K562 (cell line): ENCODE results near the gene NUP205. TPM values are rescaled to one million over a fixed set of nuclear protein-coding genes. Genes with fewer than 3 reads are reported as not detected.

ENCODE experiments used
- ATAC-seq: fragments of 200-7000 bp; cut with Tn5 transposase; 3 replicates; pipeline ENCODE4 v1.9.1; 2020; ENCODE audit warnings: moderate library complexity
- BruUV-seq: library from RNA; stranded (reverse); fragments of 400-500 nt; replicated peaks from 2 replicates; lab custom pipeline; 2021; lab: Mats Ljungman, UMichigan
- CTCF ChIA-PET: fragments of 300-600 bp; formaldehyde crosslinking; extraction: SDS; loops from one replicate; lab custom pipeline; 2021; ENCODE audit warnings: low intra/inter-chr PET ratio; lab: Yijun Ruan, JAX
- POLR2A ChIA-PET: fragments of 300-600, 350-650 bp; sonication (Branson Sonifier 250); formaldehyde crosslinking; extraction: SDS; loops from one replicate; lab custom pipeline; 2021; ENCODE audit warnings: antibody characterized with exemption, inconsistent platforms; lab: Yijun Ruan, JAX
- DNase-seq, 4 experiments: peaks; one replicate each; pipeline versions ENCODE4 v3.0.0 to v3.0.0-alpha.2; 2011 to 2018; ENCODE audit warnings: low spot score in 3 of 4, mixed read lengths in 3 of 4; ENCODE audit errors: extremely low read depth in 1 of 4
- FAIRE-seq: peaks from 2 replicates; lab custom pipeline; 2011; peaks lifted over from hg19 to GRCh38; lab: Jason Lieb, UNC
- H2AFZ ChIP-seq: 2 replicates; pipeline ENCODE4 v1.6.0; 2011; ENCODE audit warnings: low read depth, low read length, control low read depth, inconsistent platforms
- H3K27ac ChIP-seq: fragments of 200-600 bp; 3 replicates; pipeline ENCODE4 v1.8.0; 2011; ENCODE audit warnings: low read depth, mild to moderate bottlenecking, control low read depth, inconsistent platforms, low read length, moderate library complexity, mixed read lengths; ENCODE audit errors: extremely low read depth
- H3K27me3 ChIP-seq, 2 experiments: fragments of 300-600 bp in 1 of 2; 2 replicates in 1 of 2; 3 replicates in 1 of 2; pipeline versions ENCODE4 v1.6.0 to v1.8.0; 2011; ENCODE audit warnings: inconsistent platforms in 2 of 2, low read length in 2 of 2, mild to moderate bottlenecking in 1 of 2, mixed read lengths in 1 of 2, moderate library complexity in 1 of 2; ENCODE audit not compliant: control insufficient read depth in 2 of 2, insufficient read depth in 2 of 2
- H3K36me3 ChIP-seq: fragments of 300-600 bp; 3 replicates; pipeline ENCODE4 v1.8.0; 2011; ENCODE audit warnings: mild to moderate bottlenecking, low read length, inconsistent platforms; ENCODE audit not compliant: control insufficient read depth, insufficient read depth
- H3K4me1 ChIP-seq, 2 experiments: fragments of 200-600 bp in 1 of 2; replicated peaks in 1 of 2; 2 replicates in 1 of 2; 3 replicates in 1 of 2; pipeline versions ENCODE4 v1.5.1 to v1.8.0; 2011; ENCODE audit warnings: inconsistent platforms in 2 of 2, low read length in 2 of 2, mild to moderate bottlenecking in 1 of 2, mixed read lengths in 1 of 2, moderate library complexity in 1 of 2; ENCODE audit not compliant: control insufficient read depth in 2 of 2, insufficient read depth in 2 of 2
- H3K4me2 ChIP-seq: 2 replicates; pipeline ENCODE4 v1.6.1; 2011; ENCODE audit warnings: low read length, control low read depth, inconsistent platforms, mixed read lengths; ENCODE audit not compliant: insufficient read depth
- H3K4me3 ChIP-seq: fragments of 200-600 bp; sonication (generic), shearing (Covaris generic); 2 replicates; pipeline ENCODE4 v1.5.1; 2016; ENCODE audit warnings: control low read depth, inconsistent platforms
- H3K79me2 ChIP-seq: fragments of 200-600 bp; 3 replicates; pipeline ENCODE4 v1.8.0; 2011; ENCODE audit warnings: low read length, inconsistent platforms; ENCODE audit not compliant: control insufficient read depth, insufficient read depth
- H3K9ac ChIP-seq, 2 experiments: 2 replicates each; pipeline versions ENCODE4 v1.6.0 to v1.6.1; 2011; ENCODE audit warnings: low read depth in 2 of 2, low read length in 2 of 2, control low read depth in 1 of 2, inconsistent platforms in 1 of 2, mild to moderate bottlenecking in 1 of 2, mixed read lengths in 1 of 2; ENCODE audit not compliant: insufficient read depth in 1 of 2
- H3K9me1 ChIP-seq: one replicate; pipeline ENCODE4 v1.6.0; 2011; ENCODE audit warnings: inconsistent platforms, mild to moderate bottlenecking, low read length, moderate library complexity; ENCODE audit not compliant: control insufficient read depth, insufficient read depth
- H3K9me3 ChIP-seq: replicated peaks from 2 replicates; pipeline ENCODE4 v1.5.1; 2011; ENCODE audit warnings: low read depth, low read length, inconsistent platforms; ENCODE audit not compliant: control insufficient read depth, insufficient read depth
- H4K20me1 ChIP-seq: replicated peaks from 2 replicates; pipeline ENCODE4 v1.6.1; 2011; ENCODE audit warnings: low read length, inconsistent platforms, mixed read lengths; ENCODE audit not compliant: control insufficient read depth, insufficient read depth
- BRCA1 ChIP-seq, 2 experiments: fragments of 450-650 bp in 1 of 2; sonication (generic) in 1 of 2; formaldehyde crosslinking in 1 of 2; IDR thresholded peaks; 2 replicates each; pipeline versions ENCODE4 v1.5.0 to v1.6.1; 2017 to 2020; ENCODE audit warnings: mild to moderate bottlenecking in 1 of 2, missing genetic modification reagents in 1 of 2
- ELF4 ChIP-seq: fragments of 450-650 bp; formaldehyde crosslinking; IDR thresholded peaks from 2 replicates; pipeline ENCODE4 v1.4.0; 2022; ENCODE audit warnings: missing genetic modification characterization
- NFYB ChIP-seq: IDR thresholded peaks from 2 replicates; pipeline ENCODE4 v1.6.1; 2011; ENCODE audit warnings: mild to moderate bottlenecking, moderate library complexity; ENCODE audit not compliant: insufficient read length; ENCODE audit errors: extremely low read depth
- OTX1 ChIP-seq: fragments of 450-650 bp; formaldehyde crosslinking; IDR thresholded peaks from 2 replicates; pipeline ENCODE4 v1.4.0; 2022; ENCODE audit warnings: mild to moderate bottlenecking
- SPI1 ChIP-seq: IDR thresholded peaks from 2 replicates; pipeline ENCODE4 v1.6.1; 2011; ENCODE audit warnings: low read depth, low read length, control low read depth, borderline replicate concordance
- ZNF23 ChIP-seq: fragments of 250-450 bp; sonication (Bioruptor Pico); IDR thresholded peaks from 2 replicates; pipeline ENCODE4 v1.4.0; 2020; ENCODE audit warnings: mild to moderate bottlenecking
- WGBS: fragments of 100-300 bp; shearing (Covaris generic); methylation state at CpG from one replicate; pipeline ENCODE4 v1.1.6; 2016; ENCODE audit warnings: low coverage, mixed read lengths; ENCODE audit not compliant: insufficient coverage; ENCODE audit errors: missing lambda C conversion rate; 5-methylcytosine and 5-hydroxymethylcytosine counted together
- in situ Hi-C: fragments of 300-500 bp; cut with MboI; formaldehyde crosslinking; loops from 4 replicates; pipeline ENCODE4 v1.15.0; 2018; ENCODE audit warnings: inconsistent platforms, mixed read lengths
- intact Hi-C: fragments of 100-400 bp; cut with micrococcal nuclease; formaldehyde crosslinking; loops from 2 replicates; pipeline ENCODE4 v1.14.2; 2022
- polyA plus RNA-seq, 8 experiments: library from polyadenylated mRNA; depleted of rRNA in 4 of 8; stranded (reverse) in 5 of 8; unstranded in 3 of 8; fragments of >200 nt; fragmentation: Nextera tagmentation in 2 of 8; fragmentation: Illumina TruSeq in 1 of 8; extraction: Ambion mirVana in 2 of 8; extraction: Trizol in 1 of 8; gene quantifications; 2 replicates each; pipeline versions ENCODE4 v1.2.1 to v1.2.3, GENCODE V29; 2011 to 2014; ENCODE audit warnings: inconsistent platforms in 1 of 8, missing spikeins in 1 of 8
- total RNA-seq, 7 experiments: library from RNA; depleted of rRNA in 6 of 7; stranded (reverse); fragments of >200 nt in 6 of 7; fragmentation: Illumina TruSeq in 2 of 7; extraction: Trizol in 2 of 7; gene quantifications; 2 replicates each; pipeline versions ENCODE4 v1.2.1 to v1.2.3, GENCODE V29; 2011 to 2021; ENCODE audit warnings: low replicate concordance in 1 of 7
- TF ChIP-seq, protein P1 (sequence below): fragments of 450-650 bp; IDR thresholded peaks from 2 replicates; pipeline ENCODE4 v1.6.1; 2017; ENCODE audit warnings: mild to moderate bottlenecking, moderate library complexity

NUP205 gene
- total and polyA plus RNA-seq, 9 of the 15 experiments (the other 6 are each of a cell fraction or from before 2014, with no cell fraction given): 101 to 282 (median 193) TPM

DNA sequence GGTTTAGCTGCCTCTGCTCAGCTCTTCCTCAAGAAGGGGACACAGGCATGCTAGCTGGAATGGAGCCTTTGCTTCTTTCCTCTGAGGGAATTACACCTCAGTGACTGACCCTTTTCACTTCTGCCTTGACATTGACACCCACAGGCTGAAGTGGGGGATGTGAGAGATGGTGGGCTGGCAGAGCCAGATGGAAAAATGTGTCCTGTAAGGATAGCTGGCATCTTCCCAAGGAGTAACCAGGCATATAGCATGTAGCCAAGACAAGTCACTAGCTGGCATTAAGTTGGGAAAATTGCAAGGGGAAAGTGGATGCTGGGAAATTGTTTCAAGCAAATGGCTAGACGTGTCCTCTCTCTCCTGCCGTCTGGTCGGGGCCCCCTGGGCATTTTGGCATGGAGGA is 124.5 kb downstream of the NUP205 start:
- ChIA-PET CTCF (no interaction called here), POLR2A (interaction anchor here (0.6 to 2.8 kb wide), 6 partner anchors 10 to 136 kb away, joined by 3 to 9 read pairs (median 4); partner anchors contain the start of gene STMP1)
- H3K27me3 ChIP-seq: no peaks in the 10 kb centered on the region
- H3K4me3 ChIP-seq: no peak overlapping the region
- no peak overlapping the region for H3K4me2 ChIP-seq
- intact Hi-C loops: no loop called here
- H3K79me2 ChIP-seq: no peaks in the 10 kb centered on the region
- H3K9me3 ChIP-seq: no peaks in the 10 kb centered on the region
- FAIRE-seq (no peak), ATAC-seq (peak; percentile 7; the same call in 1 of the 3 replicates), DNase-seq (no peak)
- H4K20me1 ChIP-seq: peaks cover 15% of the 10 kb centered on the region; the same call in 1 of the 2 replicates
- peaks cover 11% of the 10 kb centered on the region; the same call in 2 of the 3 replicates for H3K36me3 ChIP-seq
- peaks cover 2 to 3% of the 10 kb centered on the region in 2 experiments; a peak in 3 of 5 replicates for H3K4me1 ChIP-seq
- TF ChIP-seq BRCA1 (IDR thresholded peaks at IDR 0.05): no peak
- 0 out of 2 replicates have a peak, but pooled peaks have one; percentile 84 for TF ChIP-seq BRCA1 (CRISPR knock-in tag; IDR thresholded peaks at IDR 0.05)
- no peak for TF ChIP-seq OTX1 (CRISPR knock-in tag)
- TF ChIP-seq NFYB: no peak
- no peak overlapping the region for H2AFZ ChIP-seq
- H3K9me1 ChIP-seq: no peaks in the 10 kb centered on the region
- BruUV-seq: no TSS peak
- in situ Hi-C loops: no loop called here
- H3K27ac ChIP-seq: no peak overlapping the region
- WGBS: 52% methylated on average over 3 of the region's 3 CpGs
- no peak overlapping the region; a peak in 1 of 4 replicates for H3K9ac ChIP-seq

DNA sequence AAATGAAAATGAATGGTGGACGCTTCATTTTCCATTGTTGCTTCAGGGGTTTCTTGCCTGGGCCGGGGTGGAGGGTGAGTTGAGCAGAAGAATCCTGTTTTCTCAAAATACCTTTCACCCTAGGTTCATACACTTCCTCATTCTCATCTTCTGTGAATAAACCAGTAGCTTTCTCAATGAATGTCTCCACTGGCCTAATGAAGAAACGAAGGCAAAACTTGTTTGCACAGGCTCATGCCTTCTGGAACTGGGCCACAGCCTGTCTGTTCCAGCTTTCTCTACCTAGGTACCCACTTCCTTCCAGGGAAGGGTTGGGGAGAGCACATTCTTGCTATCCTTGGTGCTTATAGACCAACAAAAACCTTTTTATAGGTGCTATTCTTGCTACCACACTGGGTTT is 125.9 kb downstream of the NUP205 start:
- Histone ChIP-seq H3K9me1 (no peaks in the 10 kb centered on the region), H3K4me1 (peaks cover 2 to 3% of the 10 kb centered on the region in 2 experiments; a peak in 3 of 5 replicates), H3K79me2 (no peaks in the 10 kb centered on the region), H3K27me3 (no peaks in the 10 kb centered on the region), H3K4me3 (no peak overlapping the region), H3K36me3 (no peaks in the 10 kb centered on the region), H3K4me2 (no peak overlapping the region), H3K9ac (no peak overlapping the region)
- intact Hi-C loops: no loop called here
- DNase-seq (no peak), ATAC-seq (no peak)
- CTCF ChIA-PET: no interaction called here
- no TSS peak for BruUV-seq
- WGBS: 71% methylated on average over 3 of the region's 3 CpGs
- POLR2A ChIA-PET: interaction anchor here (0.9 to 2.8 kb wide), 5 partner anchors 9 to 258 kb away, joined by 3 to 9 read pairs (median 3); no protein-coding TSS in a partner anchor
- no peak for TF ChIP-seq ELF4 (CRISPR knock-in tag)
- no peak for TF ChIP-seq ZNF23
- TF ChIP-seq, protein P1, sequence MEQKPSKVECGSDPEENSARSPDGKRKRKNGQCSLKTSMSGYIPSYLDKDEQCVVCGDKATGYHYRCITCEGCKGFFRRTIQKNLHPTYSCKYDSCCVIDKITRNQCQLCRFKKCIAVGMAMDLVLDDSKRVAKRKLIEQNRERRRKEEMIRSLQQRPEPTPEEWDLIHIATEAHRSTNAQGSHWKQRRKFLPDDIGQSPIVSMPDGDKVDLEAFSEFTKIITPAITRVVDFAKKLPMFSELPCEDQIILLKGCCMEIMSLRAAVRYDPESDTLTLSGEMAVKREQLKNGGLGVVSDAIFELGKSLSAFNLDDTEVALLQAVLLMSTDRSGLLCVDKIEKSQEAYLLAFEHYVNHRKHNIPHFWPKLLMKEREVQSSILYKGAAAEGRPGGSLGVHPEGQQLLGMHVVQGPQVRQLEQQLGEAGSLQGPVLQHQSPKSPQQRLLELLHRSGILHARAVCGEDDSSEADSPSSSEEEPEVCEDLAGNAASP: no peak
- peak; percentile 68; the same call in 1 of the 2 replicates for TF ChIP-seq SPI1
- TF ChIP-seq, all 486 proteins: peak for 1
- no peak overlapping the region for H2AFZ ChIP-seq
- peaks cover 15% of the 10 kb centered on the region; the same call in 1 of the 2 replicates for H4K20me1 ChIP-seq
- no peaks in the 10 kb centered on the region for H3K9me3 ChIP-seq
- no peak for FAIRE-seq
- in situ Hi-C loops: no loop called here
- H3K27ac ChIP-seq: no peak overlapping the region
